KBM-7 (cell line): ENCODE data around the gene ATP2A3.
"Not testable (repeated sequence)": the region's sequence is repeated elsewhere in the genome, so short reads cannot be mapped to it uniquely, and the experiment has no call there.

ENCODE experiments used
- DNase-seq: peaks from one replicate; pipeline ENCODE4 v3.0.0-alpha.2; 2015
- in situ Hi-C: fragments of 300-500 bp; cut with MboI; formaldehyde crosslinking; loops from 2 replicates; pipeline ENCODE4 v1.14.3; 2020; ENCODE audit warnings: low sequenced_read_pairs, low pct_unique_long_range_greater_than_20kb, mixed read lengths

ATP2A3 gene

GRCh38 chr17:3993493-3994220 is 29.4 kb upstream of the ATP2A3 start:
- no peak for DNase-seq
- in situ Hi-C loops = no loop called here

- in situ Hi-C loops = no loop called here
- DNase-seq = no peak
Observed at GRCh38 chr17:3992370-3992769, 28.1 kb upstream of the ATP2A3 start.

GRCh38 chr17:3991699-3992098 is 27.5 kb upstream of the ATP2A3 start:
- in situ Hi-C loops, DNase-seq: not testable (repeated sequence)

GRCh38 chr17:3990386-3991127 is 26.3 kb upstream of the ATP2A3 start:
- in situ Hi-C loops = no loop called here

GRCh38 chr17:3989041-3989886 is 25.0 kb upstream of the ATP2A3 start:
- in situ Hi-C loops = no loop called here

More at GRCh38 chr17:3990386-3991127, 26.3 kb upstream of the ATP2A3 start:
- no peak for DNase-seq

GRCh38 chr17:3988297-3989040 is 24.2 kb upstream of the ATP2A3 start:
- no peak for DNase-seq
- in situ Hi-C loops = no loop called here

More at GRCh38 chr17:3989041-3989886, 25.0 kb upstream of the ATP2A3 start:
- no peak for DNase-seq

- in situ Hi-C loops = no loop called here
- DNase-seq = no peak
Observed at GRCh38 chr17:3986939-3987335, 22.7 kb upstream of the ATP2A3 start.

- in situ Hi-C loops = no loop called here
- no peak for DNase-seq
Observed at GRCh38 chr17:3986270-3986938, 22.2 kb upstream of the ATP2A3 start.

- in situ Hi-C loops = no loop called here
- no peak for DNase-seq
Observed at GRCh38 chr17:3985846-3986245, 21.6 kb upstream of the ATP2A3 start.

- DNase-seq = peak; percentile 80
- in situ Hi-C loops = no loop called here
Observed at GRCh38 chr17:3983606-3984484, 19.6 kb upstream of the ATP2A3 start.

GRCh38 chr17:3982541-3983017 is 18.3 kb upstream of the ATP2A3 start:
- DNase-seq = no peak

GRCh38 chr17:3982113-3982512 is 17.9 kb upstream of the ATP2A3 start:
- no peak for DNase-seq
- in situ Hi-C loops = no loop called here

More at GRCh38 chr17:3982541-3983017, 18.3 kb upstream of the ATP2A3 start:
- in situ Hi-C loops = no loop called here

GRCh38 chr17:3981455-3981854 is 17.2 kb upstream of the ATP2A3 start:
- DNase-seq = no peak

GRCh38 chr17:3980381-3981014 is 16.3 kb upstream of the ATP2A3 start:
- DNase-seq = no peak
- in situ Hi-C loops = no loop called here

More at GRCh38 chr17:3981455-3981854, 17.2 kb upstream of the ATP2A3 start:
- in situ Hi-C loops = no loop called here

GRCh38 chr17:3979290-3979611 is 15.0 kb upstream of the ATP2A3 start:
- in situ Hi-C loops = no loop called here
- DNase-seq = peak; percentile 24

- DNase-seq = no peak
- in situ Hi-C loops = no loop called here
Observed at GRCh38 chr17:3978421-3979289, 14.4 kb upstream of the ATP2A3 start.
